ENCODE measurements around the gene GABRG1.

DNA sequence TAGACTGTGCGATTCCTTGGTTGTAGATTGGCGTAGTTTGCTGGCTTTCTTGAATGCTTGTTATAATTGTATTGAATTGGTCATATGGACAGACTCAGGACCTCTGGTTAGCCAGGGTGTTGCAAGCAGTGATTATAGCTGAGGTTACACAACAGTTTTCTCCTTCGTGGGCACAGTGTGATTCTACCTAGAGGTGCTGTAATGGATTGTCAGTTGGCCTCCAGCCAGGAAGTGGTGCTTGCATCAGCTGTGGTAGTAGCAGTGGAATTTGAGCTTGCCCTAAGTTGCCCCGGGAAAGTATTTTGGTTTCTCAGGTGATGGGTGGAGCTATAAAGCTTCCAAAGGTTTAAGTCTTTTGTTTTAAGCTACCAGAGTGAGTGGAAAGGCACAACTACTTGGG, 23.1 kb upstream of the GABRG1 start:
- TF ChIP-seq CTCF (IDR thresholded peaks at IDR 0.05; ENCODE audit: low read length): no peak
- no peak for TF ChIP-seq EZH2 (IDR thresholded peaks at IDR 0.05; ENCODE audit: borderline replicate concordance, low read length)
